T-helper 1 cell treated with Interleukin-12 subunit alpha and Interleukin-12 subunit beta and Interleukin-4 antibody, amounts not matched to agents 30 ng/mL and 1 ng/mL, for 36 hours (primary cell): Measurements from ENCODE around the gene RIC3. TPM values are rescaled to one million over a fixed set of nuclear protein-coding genes. Genes with fewer than 3 reads are reported as not detected.

Experiments
- intact Hi-C: fragments of 100-400 bp; cut with micrococcal nuclease; formaldehyde crosslinking; loops from one replicate; pipeline ENCODE4 v1.15.1; 2024
- total RNA-seq: library from RNA; stranded (reverse); gene quantifications from 2 replicates; pipeline ENCODE4 v1.2.3, GENCODE V29; 2022

Gene RIC3
- 7.7 and 8.3 TPM in 2 replicates for total RNA-seq

- intact Hi-C loops, result no loop called here
These were observed at the start of gene RIC3 for GRCh38 chr11:8168485-8169257. Gene RIC3 (minus strand): TSS chr11:8169025. CDS start chr11:8168989, 36 bp downstream.

GRCh38 chr11:8218409-8218808, 49.6 kb upstream of the RIC3 start:
- intact Hi-C loops, result no loop called here

GRCh38 chr11:8217926-8218325, 49.1 kb upstream of the RIC3 start:
- intact Hi-C loops, result no loop called here

GRCh38 chr11:8217136-8217535, 48.3 kb upstream of the RIC3 start:
- intact Hi-C loops, result no loop called here

GRCh38 chr11:8213376-8213775, 44.6 kb upstream of the RIC3 start:
- intact Hi-C loops, result no loop called here

GRCh38 chr11:8209208-8209807, 40.5 kb upstream of the RIC3 start:
- intact Hi-C loops, result loop anchor here (5.0 kb wide), 1 partner anchor 358 kb away; no protein-coding TSS in a partner anchor

GRCh38 chr11:8207080-8208000, 38.5 kb upstream of the RIC3 start:
- intact Hi-C loops, result loop anchor here (5.0 kb wide), 1 partner anchor 360 kb away; no protein-coding TSS in a partner anchor

GRCh38 chr11:8206251-8207079, 37.6 kb upstream of the RIC3 start:
- intact Hi-C loops, result loop anchor here (5.0 kb wide), 1 partner anchor 361 kb away; no protein-coding TSS in a partner anchor

GRCh38 chr11:8205566-8205965, 36.7 kb upstream of the RIC3 start:
- intact Hi-C loops, result loop anchor here (5.0 kb wide), 1 partner anchor 362 kb away; no protein-coding TSS in a partner anchor

GRCh38 chr11:8204596-8204995, 35.8 kb upstream of the RIC3 start:
- intact Hi-C loops, result no loop called here

- intact Hi-C loops, result no loop called here
These were observed 35.2 kb upstream of the RIC3 start for GRCh38 chr11:8204025-8204424.

- intact Hi-C loops, result no loop called here
These were observed 34.5 kb upstream of the RIC3 start for GRCh38 chr11:8203414-8203715.

GRCh38 chr11:8202516-8203413, 33.9 kb upstream of the RIC3 start:
- intact Hi-C loops, result no loop called here

GRCh38 chr11:8201644-8202365, 33.0 kb upstream of the RIC3 start:
- intact Hi-C loops, result no loop called here

- intact Hi-C loops, result no loop called here
These were observed 30.9 kb upstream of the RIC3 start for GRCh38 chr11:8199676-8200075.

GRCh38 chr11:8196749-8197148, 27.9 kb upstream of the RIC3 start:
- intact Hi-C loops, result no loop called here

- intact Hi-C loops, result no loop called here
These were observed 26.1 kb upstream of the RIC3 start for GRCh38 chr11:8194956-8195355.

- intact Hi-C loops, result loop anchor here (1.0 to 2.0 kb wide), 2 partner anchors 70 to 373 kb away; partner anchors contain the start of gene LMO1
These were observed 24.0 kb upstream of the RIC3 start for GRCh38 chr11:8192896-8193209.
